HG03571 (cell line): Measurements from ENCODE around the gene GAB4.
"Not testable (repeated sequence)": the region's sequence is repeated elsewhere in the genome, so short reads cannot be mapped to it uniquely, and the experiment has no call there.

Source experiments
- ATAC-seq: cut with Tn5 transposase; IDR thresholded peaks from one replicate; pipeline ENCODE4 v1.9.1; 2021; ENCODE audit not compliant: unreplicated experiment

The GAB4 gene

DNA sequence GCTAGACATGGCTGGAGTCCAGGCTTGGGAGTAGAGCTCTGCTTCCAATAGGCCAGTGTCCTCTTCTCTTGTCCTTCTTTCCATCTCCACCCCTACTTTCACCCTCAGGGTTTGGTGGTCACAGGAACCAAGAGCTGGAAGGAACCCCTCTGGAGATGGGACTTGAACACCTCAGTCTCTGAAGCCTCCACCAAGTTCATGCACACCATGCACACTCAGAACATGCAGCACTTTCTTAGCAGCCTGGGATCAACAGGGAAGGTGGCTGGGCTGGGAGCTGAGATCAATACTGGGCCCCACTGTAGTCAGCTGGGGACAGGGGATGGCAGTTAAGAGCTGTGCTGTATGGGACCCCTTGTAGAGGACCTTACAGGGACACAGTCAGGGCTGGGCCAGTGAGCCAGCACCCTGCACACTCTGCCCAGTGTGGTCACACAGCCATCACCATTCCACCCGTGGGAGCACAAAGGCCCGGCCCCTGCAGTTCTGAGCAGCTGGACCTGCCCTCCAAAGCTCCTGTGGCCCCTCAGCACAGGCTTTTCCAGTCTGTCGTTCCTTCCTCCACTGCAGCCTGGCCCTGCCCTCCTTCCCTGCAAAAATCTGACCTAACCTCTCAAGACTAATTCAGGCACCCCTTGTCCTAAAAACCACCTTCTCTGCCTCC lies 47.7 kb downstream of the GAB4 start:
- ATAC-seq: no peak

DNA sequence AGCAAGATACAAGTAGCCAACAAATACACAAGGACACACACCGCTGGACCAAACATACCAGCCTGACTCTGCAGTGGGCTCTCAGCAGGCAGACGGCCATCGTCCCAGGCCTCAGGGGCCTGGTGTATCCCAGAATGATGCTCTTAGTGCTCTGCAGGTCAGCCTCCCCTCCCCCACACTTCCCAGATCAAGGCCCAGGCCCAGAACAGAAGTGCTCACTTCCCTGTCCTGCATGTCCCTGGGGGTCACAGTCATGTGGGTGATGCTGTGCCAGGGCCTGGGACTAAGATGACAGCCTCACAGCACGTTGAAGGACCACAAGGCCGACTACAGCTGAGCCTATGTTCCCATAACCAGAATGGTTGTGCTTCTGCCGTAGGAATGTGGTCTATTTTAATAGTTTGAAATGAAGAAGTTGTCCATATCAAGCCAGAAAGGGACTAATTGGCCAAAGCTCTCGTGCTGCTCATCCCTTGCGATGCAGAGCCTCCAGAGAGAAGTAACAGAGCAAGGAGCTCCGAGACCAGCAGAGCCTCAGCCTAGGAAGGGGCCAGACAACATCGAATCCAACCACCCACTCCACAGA lies 48.6 kb downstream of the GAB4 start:
- ATAC-seq: no peak

DNA sequence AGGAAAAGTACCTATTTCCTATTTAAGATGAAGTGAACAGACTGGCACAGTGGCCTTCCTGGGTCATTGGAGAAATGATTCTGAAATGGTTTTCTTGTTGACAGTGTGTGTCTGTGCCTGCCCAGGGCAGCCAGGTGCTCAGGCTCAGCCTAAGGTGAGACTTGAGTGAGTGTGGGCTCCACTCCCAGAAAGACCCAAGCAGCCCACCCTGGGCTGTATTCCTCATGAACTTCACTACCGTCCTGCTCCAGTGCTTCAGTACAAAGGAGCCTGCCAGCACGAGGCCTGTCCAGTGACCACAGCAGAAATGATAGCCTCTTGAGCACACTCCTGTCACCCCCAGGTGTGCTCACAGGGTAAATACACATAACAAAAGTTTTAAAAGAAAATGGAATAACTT lies 49.5 kb downstream of the GAB4 start:
- ATAC-seq: no peak

DNA sequence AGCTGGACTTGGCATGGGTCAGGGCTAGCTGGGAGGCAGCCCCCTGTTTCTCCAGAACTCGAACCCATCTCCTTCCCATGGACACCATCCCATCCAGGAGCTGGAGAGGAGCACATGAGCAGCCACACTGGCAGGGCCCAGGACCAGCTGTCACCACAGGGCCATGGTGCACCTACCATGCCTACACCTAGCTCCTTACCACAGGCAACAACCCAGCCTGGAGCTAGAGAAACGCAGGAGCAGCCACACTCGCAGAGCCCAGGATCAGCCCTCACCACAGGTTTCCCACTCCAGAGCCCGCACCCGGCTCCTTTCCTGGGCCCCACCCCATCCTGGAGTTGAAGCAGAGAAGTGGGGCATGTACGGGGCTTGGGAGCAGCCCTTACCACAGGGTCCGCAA lies 50.2 kb downstream of the GAB4 start:
- no peak for ATAC-seq

DNA sequence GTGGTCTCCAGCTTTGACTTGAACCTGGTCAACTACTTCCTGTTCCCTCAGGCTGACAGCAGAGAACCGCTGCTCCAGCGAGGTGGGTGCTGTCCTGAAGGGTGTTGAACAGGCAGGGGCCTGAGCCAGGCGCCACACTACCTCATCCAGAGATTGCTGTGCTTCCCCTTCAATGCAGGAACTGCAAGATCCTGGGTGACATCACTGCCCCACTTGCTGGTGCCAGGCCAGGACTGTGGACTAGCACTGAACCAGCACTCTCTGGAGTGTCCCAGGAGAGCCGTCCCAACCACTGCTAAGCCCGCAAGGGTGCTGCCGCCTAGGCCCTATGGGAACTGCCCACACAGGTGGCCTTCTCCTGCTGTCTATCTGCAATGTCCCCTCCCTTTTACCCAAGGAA lies 51.7 kb downstream of the GAB4 start:
- no peak for ATAC-seq

DNA sequence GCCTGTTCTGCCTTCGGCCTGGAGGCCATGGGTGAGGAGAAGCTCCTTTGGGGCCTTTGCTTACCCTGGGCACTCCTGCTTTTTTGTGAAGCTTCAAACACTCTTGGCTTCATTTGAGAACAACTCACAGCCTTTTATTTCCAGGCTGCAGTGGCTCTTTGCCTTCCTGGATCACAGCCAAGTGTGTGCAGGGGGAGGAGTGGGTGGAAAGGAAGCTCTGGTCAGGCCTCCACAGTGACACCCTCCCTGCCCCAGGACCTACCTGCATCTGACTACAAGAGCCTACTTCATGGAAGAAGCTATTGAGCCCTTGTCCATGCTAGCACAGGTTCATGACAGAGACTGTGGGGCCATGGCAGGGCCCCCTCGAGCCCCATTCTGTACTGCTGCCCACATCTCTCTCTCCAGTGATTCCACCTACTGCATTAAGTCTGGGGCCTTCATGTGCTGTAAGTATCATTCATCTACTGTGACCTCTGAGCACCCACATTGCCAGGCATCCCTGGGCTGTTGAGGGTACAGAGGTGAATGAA lies 52.3 kb downstream of the GAB4 start:
- no peak for ATAC-seq

DNA sequence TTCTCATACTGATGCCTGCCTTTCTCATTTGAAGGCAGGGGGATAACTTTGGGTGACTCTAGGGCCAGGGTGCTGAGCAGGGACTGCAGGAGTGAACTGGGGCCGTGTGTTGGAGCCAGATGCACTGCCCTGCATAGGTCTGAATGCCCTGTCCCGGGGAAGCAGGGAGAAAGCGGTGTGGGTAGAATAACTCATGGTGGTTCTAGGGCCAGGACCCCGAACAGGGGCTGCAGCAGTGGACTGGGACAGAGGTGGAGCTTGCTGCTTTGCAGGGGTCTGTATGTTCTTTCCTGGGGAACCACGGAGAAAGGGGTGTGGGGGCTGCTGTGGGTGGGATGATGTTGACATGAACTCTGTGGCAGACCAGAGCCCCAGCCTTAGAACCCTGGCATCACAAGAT lies 52.9 kb downstream of the GAB4 start:
- no peak for ATAC-seq

DNA sequence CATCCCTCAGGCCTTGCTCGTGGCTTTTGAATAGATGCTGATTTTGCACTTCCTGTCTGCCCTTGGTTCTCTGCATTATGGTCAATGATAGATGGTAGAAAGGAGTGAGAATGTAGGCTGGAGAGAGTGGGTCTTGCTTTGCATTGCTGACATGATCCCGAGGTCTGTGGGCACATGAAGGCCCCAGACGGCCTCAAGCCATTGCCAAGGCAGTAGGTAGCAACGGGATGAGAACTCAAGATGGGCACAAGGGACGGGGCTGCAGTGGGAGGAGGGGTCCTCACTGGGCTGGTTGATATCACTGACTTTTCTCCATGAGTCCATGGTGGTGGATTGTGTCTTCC lies 54.0 kb downstream of the GAB4 start:
- ATAC-seq: no peak

DNA sequence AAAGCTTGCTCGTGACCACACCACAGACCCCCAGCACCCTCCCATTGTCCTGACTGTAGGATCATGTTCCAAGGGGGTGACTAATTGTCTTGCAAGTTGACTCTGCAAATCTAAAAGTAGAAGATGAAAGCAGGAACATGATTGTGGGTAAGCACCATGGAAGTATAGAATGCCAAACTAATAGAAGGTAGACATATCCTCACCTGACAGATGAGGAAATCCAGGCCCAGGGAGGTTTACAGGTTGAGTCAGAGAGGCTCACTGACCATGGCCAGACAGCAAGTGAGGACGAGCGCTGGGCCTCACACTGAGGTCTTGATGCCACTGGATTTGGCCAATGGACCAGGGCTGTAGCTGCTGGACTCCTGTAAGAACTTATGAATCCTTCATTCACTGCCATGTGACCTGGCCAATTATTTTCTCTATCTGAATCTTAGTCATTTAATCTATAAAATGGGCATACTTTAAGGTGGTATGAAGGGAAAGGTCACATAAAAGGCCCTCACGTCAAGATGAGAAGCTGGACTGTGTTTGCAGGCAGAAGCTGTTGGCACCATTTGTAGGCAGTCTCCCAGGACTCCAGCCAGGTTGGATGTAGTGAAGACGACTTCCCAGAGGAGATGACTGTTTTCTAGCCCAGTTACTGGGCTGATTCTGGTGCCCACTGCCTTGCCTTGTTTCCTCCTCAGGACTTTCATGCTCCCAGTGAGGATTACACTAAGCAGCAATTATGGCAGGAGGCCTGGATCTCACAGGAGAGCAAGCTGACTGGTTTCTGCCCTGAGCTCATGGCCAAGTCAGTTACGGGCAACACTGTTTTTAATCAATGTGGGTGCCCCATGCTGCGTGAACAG lies 54.6 kb downstream of the GAB4 start:
- ATAC-seq: no peak

DNA sequence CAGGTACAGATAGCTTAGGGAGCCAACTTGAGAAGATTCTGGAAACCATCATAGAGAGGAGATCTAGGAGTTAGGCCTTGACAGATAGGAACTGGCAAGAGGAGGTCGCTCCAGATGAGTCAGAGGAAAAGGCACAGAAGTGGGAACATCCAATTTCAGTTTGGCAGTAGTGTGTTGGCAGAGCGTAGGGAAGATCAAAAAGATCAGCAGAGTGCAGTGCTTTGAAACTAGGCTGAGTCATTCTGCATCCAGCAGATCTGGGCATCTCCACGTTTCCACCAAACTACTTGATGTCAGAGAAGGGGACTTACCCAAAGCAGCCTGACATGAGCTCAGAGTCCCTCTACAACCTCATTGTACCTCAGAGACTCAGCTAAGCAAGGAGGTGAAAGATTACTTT lies 58.5 kb downstream of the GAB4 start:
- ATAC-seq: no peak

DNA sequence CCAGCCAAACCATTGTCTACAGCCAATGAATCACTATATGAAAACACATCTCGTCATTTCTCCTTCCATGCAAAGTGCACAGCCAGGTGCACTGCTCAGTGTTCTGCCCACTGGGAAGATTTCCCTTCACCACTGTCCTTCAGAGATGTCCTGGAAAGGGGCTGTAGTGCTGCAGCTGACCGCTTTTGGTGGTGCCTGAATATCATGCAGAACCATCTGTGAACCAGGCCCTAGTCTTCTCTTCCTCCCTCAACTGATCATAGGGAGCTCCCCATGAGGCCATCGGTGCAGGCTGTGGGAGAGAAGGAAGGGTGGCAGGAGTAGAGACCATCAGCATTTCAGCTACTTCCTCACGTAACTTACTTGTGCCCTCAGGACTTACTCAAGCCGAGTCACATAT lies 70.2 kb downstream of the GAB4 start:
- no peak for ATAC-seq

DNA sequence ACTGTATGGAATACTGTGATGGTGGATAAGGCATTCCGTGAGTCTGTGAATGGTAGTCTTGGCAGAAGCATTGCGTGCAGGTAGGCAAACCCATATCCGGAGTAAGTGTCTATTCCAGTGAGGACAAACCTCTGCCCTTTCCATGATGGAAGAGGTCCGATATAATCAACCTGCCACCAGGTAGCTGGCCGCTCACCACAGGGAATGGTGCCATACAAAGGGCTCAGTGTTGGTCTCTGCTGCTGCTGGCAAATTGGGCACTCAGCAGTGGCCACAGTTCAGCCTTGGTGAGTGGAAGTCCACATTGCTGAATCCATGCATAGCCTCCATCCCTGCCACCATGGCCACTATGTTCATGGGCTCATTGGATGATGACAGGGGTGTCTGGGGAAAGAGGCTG lies 70.8 kb downstream of the GAB4 start:
- not testable (repeated sequence) for ATAC-seq

DNA sequence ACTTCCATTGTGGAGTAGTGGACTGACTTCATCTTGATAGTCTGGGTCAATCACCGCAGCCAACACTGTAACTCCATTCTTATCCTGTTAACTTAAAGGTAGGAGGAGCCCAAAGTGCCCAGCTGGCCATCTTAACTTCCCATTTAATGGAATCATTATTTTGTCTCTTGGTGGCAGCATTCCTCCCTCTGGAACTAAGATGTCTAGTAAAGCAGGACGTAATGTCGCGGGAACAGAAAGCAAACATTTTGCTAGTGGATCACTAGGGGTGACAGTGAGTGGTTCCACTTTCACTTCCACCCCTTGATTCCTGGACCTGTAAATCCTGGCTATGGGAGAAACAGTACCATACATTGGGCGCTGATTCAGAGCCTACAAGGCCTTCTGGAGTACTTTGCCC lies 71.4 kb downstream of the GAB4 start:
- ATAC-seq: no peak

DNA sequence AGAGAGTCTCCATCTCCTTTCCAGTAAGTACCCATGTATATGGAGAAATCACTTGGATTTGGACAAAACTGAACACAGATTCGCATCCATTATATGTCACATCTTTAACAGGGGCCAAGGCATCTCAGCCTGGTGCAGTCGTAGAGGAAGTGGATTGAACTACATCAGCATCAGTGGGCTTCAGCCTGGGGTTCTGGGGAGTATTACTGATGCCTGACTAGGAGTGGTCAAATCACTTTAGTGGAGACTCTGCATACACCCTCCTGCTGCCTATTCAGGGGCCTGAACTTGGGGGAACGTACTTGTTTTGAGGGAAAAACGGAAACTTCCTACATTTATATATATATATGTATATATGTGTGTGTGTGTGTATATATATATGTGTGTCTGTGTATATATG lies 72.8 kb downstream of the GAB4 start:
- ATAC-seq: no peak

DNA sequence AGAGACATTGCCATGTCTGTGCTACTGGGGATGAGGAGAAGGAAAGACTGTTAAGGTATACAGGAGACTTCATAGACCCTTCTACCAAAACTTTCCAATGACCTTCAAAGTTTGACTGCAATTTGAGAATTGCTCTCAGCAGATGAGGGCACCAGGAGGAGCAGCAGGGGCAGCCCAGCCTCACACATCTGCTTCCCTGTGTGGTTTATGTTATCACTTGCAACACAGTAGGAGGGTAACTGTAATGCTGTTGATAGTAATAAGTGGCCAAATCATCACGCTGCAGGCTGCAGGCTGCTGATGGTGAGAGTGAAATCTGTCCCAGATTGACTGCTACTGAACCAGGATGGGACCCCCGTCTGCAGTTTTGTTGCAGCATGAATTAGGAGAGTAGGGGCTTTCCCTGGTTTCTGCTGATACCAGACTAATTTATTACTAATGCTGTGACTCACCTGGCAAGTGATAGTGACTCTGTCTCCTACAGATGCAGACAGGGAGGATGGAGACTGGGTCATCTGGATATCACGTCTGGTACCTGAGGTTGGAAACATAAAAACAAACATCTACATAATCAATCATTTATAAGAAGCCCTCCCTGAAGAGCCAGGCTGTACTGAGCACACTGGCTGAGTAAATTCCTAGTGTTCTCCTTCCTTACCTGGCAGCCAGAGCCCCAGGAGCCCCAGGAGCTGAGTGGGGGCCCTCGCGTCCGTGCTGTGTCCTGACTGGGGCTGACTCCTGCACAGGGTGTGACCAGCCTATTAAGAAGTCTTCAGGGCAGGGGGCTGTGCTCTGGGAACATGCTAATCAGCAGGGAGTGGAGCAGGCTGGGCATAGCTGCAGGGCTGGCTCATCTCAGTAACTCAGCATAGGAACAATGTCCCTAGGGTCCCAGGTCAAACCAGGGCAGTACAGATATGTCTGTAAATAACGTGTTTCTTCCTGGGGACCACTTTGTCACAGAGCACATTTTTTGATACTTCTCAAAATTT lies 74.4 kb downstream of the GAB4 start:
- no peak for ATAC-seq

DNA sequence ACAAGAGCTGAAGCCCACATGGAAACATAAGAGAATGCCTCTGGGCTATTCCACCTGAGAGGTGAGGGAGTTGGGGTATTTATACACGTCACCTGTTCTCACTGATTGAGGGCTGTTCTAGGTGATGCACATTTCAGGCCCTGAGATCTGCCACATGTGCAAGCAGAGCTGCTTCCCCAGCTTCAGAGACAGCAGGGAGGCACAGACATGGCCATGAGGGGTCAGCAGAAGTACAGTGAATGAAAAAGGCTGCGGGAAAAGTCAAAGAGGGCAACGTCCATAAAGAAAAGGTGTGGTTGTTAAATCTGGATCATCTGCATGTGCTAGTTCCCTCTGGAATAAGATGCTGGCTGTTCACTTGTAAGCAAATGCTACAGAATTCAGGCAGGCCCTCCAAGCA lies 75.4 kb downstream of the GAB4 start:
- no peak for ATAC-seq

DNA sequence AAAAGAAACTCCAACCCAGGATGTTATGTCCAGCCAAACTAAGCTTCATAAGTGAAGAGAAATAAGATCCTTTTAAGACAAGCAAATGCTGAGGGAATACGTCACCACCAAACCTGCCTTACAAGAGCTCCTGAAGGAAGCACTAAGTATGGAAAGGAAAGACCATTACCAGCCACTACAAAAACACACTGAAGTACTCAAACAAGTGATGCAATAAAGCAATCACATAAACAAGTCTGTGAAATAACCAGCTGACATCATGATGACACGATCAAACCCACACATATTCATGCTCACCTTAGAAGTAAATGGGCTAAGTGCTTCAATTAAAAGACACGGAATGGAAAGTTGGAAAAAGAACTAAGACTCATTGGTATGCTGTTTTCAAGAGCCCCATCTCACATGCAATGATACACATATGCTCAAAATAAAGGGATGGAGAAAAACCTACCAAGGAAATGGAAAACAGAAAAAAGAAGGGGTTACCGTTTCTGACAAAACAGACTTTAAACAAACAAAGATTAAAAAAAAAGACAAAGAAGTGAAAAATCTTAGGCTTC lies 82.5 kb downstream of the GAB4 start:
- no peak for ATAC-seq

DNA sequence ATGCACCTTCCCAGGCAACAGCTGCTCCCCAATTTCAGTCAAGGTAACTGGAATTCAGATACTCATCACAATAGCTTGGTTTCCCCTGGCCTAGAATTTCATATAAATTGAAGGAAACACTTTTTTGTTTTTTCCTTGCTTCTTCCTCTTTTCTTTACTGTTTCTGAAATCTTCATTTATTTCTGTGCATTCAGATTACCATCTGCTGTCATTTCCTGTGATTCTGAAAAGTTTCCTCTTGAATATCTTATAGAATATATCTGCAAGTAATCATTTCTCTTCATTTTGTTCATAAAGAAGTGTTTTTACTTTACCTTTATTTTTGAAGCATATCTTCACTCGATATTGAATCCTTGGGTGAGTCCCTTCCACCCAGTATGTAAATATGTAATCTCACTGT lies 85.3 kb downstream of the GAB4 start:
- ATAC-seq: no peak

DNA sequence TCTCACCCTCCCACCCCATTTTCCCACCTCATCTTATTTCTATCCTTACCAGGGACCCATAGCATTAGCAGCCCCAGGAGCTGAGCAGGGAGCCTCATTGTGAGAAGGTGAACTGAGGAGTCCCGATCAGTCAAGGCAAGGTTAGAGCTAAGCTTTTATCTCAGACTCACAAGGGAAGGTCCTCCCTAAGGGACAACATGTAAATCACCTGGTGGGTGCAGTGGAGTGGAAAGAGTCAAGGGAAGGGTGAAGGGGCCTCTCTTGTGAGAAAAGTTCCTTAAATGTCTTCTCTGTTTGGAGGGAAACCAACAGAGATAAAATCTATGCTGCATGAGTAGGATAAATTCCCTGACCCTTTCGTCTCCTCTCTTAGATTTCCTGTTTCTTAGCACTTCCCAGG lies 85.9 kb downstream of the GAB4 start:
- ATAC-seq: no peak

DNA sequence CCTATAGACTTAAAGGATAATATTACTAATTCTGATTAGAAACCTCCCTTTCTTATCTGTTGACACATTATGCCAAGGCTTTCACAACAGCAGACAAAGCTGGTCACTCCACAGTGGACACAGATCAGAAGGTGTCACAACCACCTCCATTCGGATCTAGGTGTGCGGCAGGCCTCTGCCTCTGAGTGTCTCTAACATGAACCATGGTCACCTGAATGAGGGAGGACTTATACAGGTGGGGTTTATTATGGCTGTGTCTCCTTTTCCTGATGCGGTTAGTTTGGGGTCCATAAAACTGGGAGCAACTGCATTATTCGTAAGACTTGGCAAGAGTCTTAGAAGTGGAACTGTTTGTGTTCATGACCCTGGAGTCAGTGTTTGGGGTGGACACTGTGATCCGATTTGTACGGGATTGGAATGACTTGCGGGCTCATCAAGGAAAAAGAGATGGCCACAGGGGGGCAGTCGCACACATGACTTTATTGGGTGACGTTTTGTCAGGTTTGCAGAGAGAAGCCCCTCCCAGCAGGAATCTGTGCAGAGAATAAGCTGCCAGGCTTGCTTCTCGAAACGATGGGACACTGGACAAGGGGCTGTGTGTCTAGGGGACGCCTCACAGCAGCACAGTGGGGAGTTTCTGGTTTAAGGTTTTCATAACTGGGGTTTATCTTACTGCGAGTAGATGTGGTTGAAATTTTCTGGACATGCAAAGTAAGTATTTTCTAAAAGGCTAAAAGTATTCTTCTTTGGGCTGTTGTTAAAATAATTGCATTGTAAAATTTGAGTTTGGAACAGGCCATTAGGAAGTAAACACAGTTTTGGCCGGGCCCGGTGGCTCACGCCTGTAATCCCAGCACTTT lies 90.6 kb downstream of the GAB4 start:
- no peak for ATAC-seq
